Measurements from ENCODE around the gene SLC22A31.

DNA sequence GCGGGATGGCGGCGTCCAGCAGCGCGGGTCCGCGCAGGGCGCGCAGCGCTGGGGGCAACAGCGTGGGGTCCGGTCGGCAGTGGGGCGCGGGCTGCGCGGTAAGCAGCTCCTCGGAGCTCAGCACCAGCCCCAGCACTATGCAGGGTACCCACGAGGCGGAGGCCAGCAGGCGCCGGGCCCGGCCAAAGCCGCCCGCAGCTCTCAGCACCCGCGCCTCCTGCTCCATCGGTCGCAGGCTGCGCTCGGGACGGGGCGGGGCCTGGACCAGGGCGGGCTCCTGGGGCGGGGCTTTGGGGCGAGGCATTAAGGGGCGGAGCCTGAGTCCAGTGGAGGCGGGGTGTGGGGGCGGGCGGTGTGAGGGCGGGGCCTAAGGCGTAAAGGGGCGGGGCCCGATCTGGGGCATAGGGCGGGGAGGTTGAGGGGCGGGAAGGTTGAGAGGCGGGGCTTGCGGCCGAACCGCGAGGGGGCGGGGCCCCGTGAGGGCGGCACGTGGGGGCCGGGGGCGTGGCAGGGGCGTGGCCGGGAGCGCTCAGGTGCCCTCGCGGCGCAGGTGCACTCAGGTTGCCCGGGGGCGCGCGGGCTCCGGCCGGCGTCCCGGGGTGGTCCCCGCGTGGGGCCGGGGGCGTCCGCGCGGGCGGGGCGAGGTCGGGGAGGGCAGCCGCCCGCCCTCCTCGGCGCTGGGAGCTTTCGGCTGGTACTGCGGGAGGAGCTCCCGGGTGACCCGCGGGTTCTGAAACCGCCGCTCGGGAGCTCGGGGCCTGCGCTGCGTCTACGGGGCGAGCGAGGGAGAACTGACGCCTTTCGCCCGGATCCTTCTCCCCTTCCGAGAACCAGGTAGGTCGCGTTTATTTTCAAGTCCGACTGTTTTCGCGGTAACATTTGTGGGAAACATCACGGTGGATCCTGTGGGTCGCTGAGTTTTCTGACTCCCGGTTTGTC, 1.4 kb upstream of the SLC22A31 start:
- no peak for TF ChIP-seq POLR2AphosphoS5 (IDR thresholded peaks at IDR 0.05; ENCODE audit: low read depth, low read length)
- TF ChIP-seq RAD21 (IDR thresholded peaks at IDR 0.05; ENCODE audit: low read length): no peak
- TF ChIP-seq, protein P1, sequence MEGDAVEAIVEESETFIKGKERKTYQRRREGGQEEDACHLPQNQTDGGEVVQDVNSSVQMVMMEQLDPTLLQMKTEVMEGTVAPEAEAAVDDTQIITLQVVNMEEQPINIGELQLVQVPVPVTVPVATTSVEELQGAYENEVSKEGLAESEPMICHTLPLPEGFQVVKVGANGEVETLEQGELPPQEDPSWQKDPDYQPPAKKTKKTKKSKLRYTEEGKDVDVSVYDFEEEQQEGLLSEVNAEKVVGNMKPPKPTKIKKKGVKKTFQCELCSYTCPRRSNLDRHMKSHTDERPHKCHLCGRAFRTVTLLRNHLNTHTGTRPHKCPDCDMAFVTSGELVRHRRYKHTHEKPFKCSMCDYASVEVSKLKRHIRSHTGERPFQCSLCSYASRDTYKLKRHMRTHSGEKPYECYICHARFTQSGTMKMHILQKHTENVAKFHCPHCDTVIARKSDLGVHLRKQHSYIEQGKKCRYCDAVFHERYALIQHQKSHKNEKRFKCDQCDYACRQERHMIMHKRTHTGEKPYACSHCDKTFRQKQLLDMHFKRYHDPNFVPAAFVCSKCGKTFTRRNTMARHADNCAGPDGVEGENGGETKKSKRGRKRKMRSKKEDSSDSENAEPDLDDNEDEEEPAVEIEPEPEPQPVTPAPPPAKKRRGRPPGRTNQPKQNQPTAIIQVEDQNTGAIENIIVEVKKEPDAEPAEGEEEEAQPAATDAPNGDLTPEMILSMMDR (IDR thresholded peaks at IDR 0.05): no peak
- no peak for TF ChIP-seq EZH2phosphoT487 (IDR thresholded peaks at IDR 0.05; ENCODE audit: borderline replicate concordance, low read depth)
- TF ChIP-seq, protein P2, sequence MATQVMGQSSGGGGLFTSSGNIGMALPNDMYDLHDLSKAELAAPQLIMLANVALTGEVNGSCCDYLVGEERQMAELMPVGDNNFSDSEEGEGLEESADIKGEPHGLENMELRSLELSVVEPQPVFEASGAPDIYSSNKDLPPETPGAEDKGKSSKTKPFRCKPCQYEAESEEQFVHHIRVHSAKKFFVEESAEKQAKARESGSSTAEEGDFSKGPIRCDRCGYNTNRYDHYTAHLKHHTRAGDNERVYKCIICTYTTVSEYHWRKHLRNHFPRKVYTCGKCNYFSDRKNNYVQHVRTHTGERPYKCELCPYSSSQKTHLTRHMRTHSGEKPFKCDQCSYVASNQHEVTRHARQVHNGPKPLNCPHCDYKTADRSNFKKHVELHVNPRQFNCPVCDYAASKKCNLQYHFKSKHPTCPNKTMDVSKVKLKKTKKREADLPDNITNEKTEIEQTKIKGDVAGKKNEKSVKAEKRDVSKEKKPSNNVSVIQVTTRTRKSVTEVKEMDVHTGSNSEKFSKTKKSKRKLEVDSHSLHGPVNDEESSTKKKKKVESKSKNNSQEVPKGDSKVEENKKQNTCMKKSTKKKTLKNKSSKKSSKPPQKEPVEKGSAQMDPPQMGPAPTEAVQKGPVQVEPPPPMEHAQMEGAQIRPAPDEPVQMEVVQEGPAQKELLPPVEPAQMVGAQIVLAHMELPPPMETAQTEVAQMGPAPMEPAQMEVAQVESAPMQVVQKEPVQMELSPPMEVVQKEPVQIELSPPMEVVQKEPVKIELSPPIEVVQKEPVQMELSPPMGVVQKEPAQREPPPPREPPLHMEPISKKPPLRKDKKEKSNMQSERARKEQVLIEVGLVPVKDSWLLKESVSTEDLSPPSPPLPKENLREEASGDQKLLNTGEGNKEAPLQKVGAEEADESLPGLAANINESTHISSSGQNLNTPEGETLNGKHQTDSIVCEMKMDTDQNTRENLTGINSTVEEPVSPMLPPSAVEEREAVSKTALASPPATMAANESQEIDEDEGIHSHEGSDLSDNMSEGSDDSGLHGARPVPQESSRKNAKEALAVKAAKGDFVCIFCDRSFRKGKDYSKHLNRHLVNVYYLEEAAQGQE (IDR thresholded peaks at IDR 0.05; ENCODE audit: low read depth, low read length): no peak
- TF ChIP-seq, protein P3, sequence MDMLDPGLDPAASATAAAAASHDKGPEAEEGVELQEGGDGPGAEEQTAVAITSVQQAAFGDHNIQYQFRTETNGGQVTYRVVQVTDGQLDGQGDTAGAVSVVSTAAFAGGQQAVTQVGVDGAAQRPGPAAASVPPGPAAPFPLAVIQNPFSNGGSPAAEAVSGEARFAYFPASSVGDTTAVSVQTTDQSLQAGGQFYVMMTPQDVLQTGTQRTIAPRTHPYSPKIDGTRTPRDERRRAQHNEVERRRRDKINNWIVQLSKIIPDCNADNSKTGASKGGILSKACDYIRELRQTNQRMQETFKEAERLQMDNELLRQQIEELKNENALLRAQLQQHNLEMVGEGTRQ (IDR thresholded peaks at IDR 0.05; ENCODE audit: borderline replicate concordance, low read depth, low read length): no peak
- TF ChIP-seq YY1 (IDR thresholded peaks at IDR 0.05; ENCODE audit: low read depth): no peak
- TF ChIP-seq GABPA (IDR thresholded peaks at IDR 0.05; ENCODE audit: low read depth): no peak
- TF ChIP-seq FOSL2 (IDR thresholded peaks at IDR 0.05; ENCODE audit: borderline replicate concordance, low read depth): no peak
- no peak for TF ChIP-seq RFX5 (IDR thresholded peaks at IDR 0.05; ENCODE audit: low read length)

Measured in SK-N-SH (cell line).